C4-2B (cell line): ENCODE measurements around the gene GALNTL6.

Experiments
- ZFX ChIP-seq: fragments of 450-650 bp; IDR thresholded peaks from 2 replicates; pipeline ENCODE4 v1.6.1; 2017
- TF ChIP-seq, protein P1 (sequence below): fragments of 450-650 bp; conservative IDR thresholded peaks from 2 replicates; pipeline ENCODE4 v1.5.1; 2017; ENCODE audit warnings: mild to moderate bottlenecking

DNA sequence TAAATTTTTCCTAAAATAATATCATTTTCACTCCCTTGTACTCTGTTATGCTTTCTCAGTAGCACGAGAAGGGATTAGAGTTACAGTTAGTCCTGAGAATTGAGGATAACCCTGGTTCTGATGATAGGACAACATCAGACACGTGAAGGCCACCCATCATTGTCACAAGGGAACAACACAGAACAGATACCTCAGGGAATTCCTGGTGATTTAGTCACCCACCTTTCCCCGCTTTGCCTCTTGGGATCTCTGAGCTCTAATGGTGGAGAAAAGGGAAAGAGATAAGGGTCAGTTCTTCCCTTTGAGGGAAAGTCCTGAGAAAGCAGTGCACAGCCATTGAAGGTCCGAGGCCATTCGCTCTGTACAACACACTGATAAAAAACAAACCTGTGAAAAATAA, 1243.1 kb downstream of the GALNTL6 start:
- TF ChIP-seq, protein P1, sequence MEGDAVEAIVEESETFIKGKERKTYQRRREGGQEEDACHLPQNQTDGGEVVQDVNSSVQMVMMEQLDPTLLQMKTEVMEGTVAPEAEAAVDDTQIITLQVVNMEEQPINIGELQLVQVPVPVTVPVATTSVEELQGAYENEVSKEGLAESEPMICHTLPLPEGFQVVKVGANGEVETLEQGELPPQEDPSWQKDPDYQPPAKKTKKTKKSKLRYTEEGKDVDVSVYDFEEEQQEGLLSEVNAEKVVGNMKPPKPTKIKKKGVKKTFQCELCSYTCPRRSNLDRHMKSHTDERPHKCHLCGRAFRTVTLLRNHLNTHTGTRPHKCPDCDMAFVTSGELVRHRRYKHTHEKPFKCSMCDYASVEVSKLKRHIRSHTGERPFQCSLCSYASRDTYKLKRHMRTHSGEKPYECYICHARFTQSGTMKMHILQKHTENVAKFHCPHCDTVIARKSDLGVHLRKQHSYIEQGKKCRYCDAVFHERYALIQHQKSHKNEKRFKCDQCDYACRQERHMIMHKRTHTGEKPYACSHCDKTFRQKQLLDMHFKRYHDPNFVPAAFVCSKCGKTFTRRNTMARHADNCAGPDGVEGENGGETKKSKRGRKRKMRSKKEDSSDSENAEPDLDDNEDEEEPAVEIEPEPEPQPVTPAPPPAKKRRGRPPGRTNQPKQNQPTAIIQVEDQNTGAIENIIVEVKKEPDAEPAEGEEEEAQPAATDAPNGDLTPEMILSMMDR: no peak
- no peak for TF ChIP-seq ZFX
